Measurements from ENCODE around the gene CYP2C8.
"Not testable (repeated sequence)": the region's sequence is repeated elsewhere in the genome, so short reads cannot be mapped to it uniquely, and the experiment has no call there.

Gene CYP2C8

DNA sequence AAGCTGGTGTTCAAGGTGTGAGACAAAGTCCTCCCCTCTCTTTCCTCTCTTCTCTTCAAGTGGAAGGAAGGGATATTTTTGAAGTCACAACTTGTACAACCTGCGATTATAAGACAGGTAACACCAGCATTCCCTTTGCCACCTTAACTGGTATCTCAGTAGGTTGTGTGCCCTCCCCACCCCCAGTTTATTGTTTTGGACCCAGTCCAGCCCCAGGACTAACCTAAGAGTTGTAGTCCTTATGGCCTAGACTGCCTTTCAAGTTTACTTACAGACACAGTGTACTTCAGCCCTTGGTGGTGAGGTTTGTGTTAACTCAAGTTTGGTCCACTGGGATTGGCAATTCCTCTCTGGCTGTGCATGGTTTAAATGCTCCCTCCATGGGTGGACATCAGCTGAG lies 26.8 kb upstream of the CYP2C8 start:
- H3K9me3 ChIP-seq (ENCODE audit: insufficient read depth, low read length) = no peaks in the 10 kb centered on the region
- no peak overlapping the region for H3K9ac ChIP-seq (ENCODE audit: low read length)
- H3K4me2 ChIP-seq (ENCODE audit: low read depth, low read length, poor library complexity, severe bottlenecking) = no peak overlapping the region
- H3K79me2 ChIP-seq (ENCODE audit: insufficient read depth, low read length) = no peaks in the 10 kb centered on the region
- TF ChIP-seq, protein P1, sequence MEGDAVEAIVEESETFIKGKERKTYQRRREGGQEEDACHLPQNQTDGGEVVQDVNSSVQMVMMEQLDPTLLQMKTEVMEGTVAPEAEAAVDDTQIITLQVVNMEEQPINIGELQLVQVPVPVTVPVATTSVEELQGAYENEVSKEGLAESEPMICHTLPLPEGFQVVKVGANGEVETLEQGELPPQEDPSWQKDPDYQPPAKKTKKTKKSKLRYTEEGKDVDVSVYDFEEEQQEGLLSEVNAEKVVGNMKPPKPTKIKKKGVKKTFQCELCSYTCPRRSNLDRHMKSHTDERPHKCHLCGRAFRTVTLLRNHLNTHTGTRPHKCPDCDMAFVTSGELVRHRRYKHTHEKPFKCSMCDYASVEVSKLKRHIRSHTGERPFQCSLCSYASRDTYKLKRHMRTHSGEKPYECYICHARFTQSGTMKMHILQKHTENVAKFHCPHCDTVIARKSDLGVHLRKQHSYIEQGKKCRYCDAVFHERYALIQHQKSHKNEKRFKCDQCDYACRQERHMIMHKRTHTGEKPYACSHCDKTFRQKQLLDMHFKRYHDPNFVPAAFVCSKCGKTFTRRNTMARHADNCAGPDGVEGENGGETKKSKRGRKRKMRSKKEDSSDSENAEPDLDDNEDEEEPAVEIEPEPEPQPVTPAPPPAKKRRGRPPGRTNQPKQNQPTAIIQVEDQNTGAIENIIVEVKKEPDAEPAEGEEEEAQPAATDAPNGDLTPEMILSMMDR (IDR thresholded peaks at IDR 0.05; ENCODE audit: insufficient read depth, low read length, poor library complexity, severe bottlenecking) = no peak
- TF ChIP-seq EZH2phosphoT487 (conservative IDR thresholded peaks at IDR 0.05; ENCODE audit: low read length) = no peak
- no peaks in the 10 kb centered on the region for H3K27me3 ChIP-seq (ENCODE audit: low read length)
- no peak overlapping the region for H2AFZ ChIP-seq (ENCODE audit: low read depth, low read length, severe bottlenecking)
- H3K36me3 ChIP-seq (ENCODE audit: low read length) = no peaks in the 10 kb centered on the region
- H4K20me1 ChIP-seq (ENCODE audit: low read depth, low read length) = no peaks in the 10 kb centered on the region
- H3K4me3 ChIP-seq (ENCODE audit: insufficient read depth, low read length, poor library complexity, severe bottlenecking) = no peak overlapping the region
- H3F3A ChIP-seq (ENCODE audit: insufficient read depth) = no peaks in the 10 kb centered on the region
- H3K27ac ChIP-seq (ENCODE audit: low read depth, low read length) = no peak overlapping the region
- no peaks in the 10 kb centered on the region for H3K9me2 ChIP-seq (replicated peaks; ENCODE audit: insufficient read depth, low read length)

DNA sequence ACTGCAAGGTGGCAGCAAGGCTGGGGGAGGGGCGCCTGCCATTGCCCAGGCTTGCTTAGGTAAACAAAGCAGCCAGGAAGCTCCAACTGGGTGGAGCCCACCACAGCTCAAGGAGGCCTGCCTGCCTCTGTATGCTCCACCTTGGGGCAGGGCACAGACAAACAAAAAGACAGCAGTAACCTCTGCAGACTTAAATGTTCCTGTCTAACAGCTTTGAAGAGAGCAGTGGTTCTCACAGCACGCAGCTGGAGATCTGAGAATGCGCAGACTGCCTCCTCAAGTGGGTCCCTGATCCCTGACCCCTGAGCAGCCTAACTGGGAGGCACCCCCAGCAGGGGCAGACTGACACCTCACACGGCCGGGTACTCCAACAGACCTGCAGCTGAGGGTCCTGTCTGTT lies 10.3 kb upstream of the CYP2C8 start:
- not testable (repeated sequence) for H3K36me3 ChIP-seq (ENCODE audit: low read length); H2AFZ ChIP-seq (ENCODE audit: low read depth, low read length, severe bottlenecking); H3K9me3 ChIP-seq (ENCODE audit: insufficient read depth, low read length)

DNA sequence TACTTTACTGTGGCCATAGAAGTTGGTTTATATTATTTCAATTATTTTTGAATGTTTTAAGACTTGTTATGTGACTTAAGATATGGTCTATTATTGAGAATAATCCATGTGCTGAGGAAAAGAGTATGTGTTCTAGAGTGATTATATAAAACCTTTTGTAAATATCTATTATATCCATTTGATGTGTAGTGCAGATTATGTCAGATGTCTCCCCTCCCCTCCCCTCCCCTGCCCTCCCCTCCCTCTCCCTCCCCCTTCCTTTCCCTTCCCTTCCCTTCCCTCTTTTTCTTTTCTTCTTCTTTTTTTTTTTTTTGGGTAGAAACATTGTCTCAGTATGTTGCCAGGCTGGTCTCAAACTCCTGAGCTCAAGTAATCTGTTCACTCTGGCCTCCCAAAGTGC lies 8.3 kb upstream of the CYP2C8 start:
- Histone ChIP-seq H3K4me3 (ENCODE audit: insufficient read depth, low read length, poor library complexity, severe bottlenecking) (no peak overlapping the region), H3K9ac (ENCODE audit: low read length) (no peak overlapping the region), H2AFZ (ENCODE audit: low read depth, low read length, severe bottlenecking) (no peak overlapping the region), H3K79me2 (ENCODE audit: insufficient read depth, low read length) (no peaks in the 10 kb centered on the region), H3F3A (ENCODE audit: insufficient read depth) (no peaks in the 10 kb centered on the region), H3K9me2 (replicated peaks; ENCODE audit: insufficient read depth, low read length) (no peaks in the 10 kb centered on the region), H4K20me1 (ENCODE audit: low read depth, low read length) (no peaks in the 10 kb centered on the region), H3K9me3 (ENCODE audit: insufficient read depth, low read length) (no peaks in the 10 kb centered on the region), H3K36me3 (ENCODE audit: low read length) (no peaks in the 10 kb centered on the region), H3K4me2 (ENCODE audit: low read depth, low read length, poor library complexity, severe bottlenecking) (no peak overlapping the region), H3K27ac (ENCODE audit: low read depth, low read length) (no peak overlapping the region), H3K27me3 (ENCODE audit: low read length) (no peaks in the 10 kb centered on the region)
- TF ChIP-seq, protein P1 (IDR thresholded peaks at IDR 0.05; ENCODE audit: insufficient read depth, low read length, poor library complexity, severe bottlenecking) = no peak
- TF ChIP-seq EZH2phosphoT487 (conservative IDR thresholded peaks at IDR 0.05; ENCODE audit: low read length) = no peak

More for the DNA sequence above, 10.3 kb upstream of the CYP2C8 start:
- not testable (repeated sequence) for H3K4me3 ChIP-seq (ENCODE audit: insufficient read depth, low read length, poor library complexity, severe bottlenecking); H3F3A ChIP-seq (ENCODE audit: insufficient read depth); H4K20me1 ChIP-seq (ENCODE audit: low read depth, low read length); H3K9ac ChIP-seq (ENCODE audit: low read length); H3K9me2 ChIP-seq (replicated peaks; ENCODE audit: insufficient read depth, low read length); H3K79me2 ChIP-seq (ENCODE audit: insufficient read depth, low read length); H3K4me2 ChIP-seq (ENCODE audit: low read depth, low read length, poor library complexity, severe bottlenecking); H3K27ac ChIP-seq (ENCODE audit: low read depth, low read length); H3K27me3 ChIP-seq (ENCODE audit: low read length)

DNA sequence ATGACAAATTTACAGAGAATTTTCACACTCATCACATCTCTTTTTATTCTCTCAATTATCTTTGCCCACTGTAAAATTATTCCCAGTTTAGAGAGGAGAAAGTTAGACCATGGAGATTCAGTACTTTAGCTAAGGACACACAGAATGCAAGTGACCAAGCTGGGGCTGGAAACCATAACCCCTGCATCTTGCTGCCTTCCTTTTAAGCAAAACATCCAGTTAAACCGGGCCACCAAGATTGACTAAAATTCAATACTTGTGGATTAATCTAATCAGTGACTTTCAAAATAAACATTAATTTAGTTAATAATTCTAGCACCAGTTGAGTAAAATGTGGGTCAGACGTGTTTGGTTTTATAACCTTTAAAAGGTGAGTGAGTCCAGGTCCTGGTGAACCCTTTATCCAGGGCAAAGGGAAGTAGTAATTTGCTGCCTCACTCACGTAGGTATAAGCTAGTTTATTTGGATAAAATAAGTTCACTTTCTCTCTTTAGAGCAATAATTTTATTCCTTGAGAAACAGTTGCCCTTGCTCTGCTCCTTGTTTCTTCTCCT lies 1.9 kb upstream of the CYP2C8 start:
- TF ChIP-seq EZH2phosphoT487 (conservative IDR thresholded peaks at IDR 0.05; ENCODE audit: low read length) = no peak
- TF ChIP-seq, protein P1 (IDR thresholded peaks at IDR 0.05; ENCODE audit: insufficient read depth, low read length, poor library complexity, severe bottlenecking) = no peak
- H3K36me3 ChIP-seq (ENCODE audit: low read length) = no peaks in the 10 kb centered on the region
- H3K27me3 ChIP-seq (ENCODE audit: low read length) = no peaks in the 10 kb centered on the region

DNA sequence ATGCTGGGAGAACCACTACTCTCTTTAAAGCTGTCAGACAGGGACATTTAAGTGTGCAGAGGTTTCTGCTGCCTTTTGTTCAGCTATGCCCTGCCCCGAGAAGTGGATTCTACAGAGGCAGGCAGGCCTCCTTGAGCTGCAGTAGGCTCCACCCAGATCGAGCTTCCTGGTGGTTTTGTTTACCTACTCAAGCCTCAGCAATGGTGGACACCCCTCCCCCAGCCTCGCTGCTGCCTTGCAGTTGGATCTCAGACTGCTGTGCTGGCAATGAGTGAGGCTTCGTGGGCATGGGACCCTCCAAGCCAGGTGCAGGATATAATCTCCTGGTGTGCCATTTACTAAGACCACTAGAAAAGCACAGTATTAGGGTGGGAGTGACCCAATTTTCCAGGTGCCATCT lies 5.2 kb downstream of the CYP2C8 start:
- H3K9me3 ChIP-seq (ENCODE audit: insufficient read depth, low read length); H3K9me2 ChIP-seq (replicated peaks; ENCODE audit: insufficient read depth, low read length); H4K20me1 ChIP-seq (ENCODE audit: low read depth, low read length); H3K79me2 ChIP-seq (ENCODE audit: insufficient read depth, low read length); H3K4me3 ChIP-seq (ENCODE audit: insufficient read depth, low read length, poor library complexity, severe bottlenecking); H3K36me3 ChIP-seq (ENCODE audit: low read length); H3K27ac ChIP-seq (ENCODE audit: low read depth, low read length); H3K4me2 ChIP-seq (ENCODE audit: low read depth, low read length, poor library complexity, severe bottlenecking); H3F3A ChIP-seq (ENCODE audit: insufficient read depth); H3K27me3 ChIP-seq (ENCODE audit: low read length); H3K9ac ChIP-seq (ENCODE audit: low read length); H2AFZ ChIP-seq (ENCODE audit: low read depth, low read length, severe bottlenecking): not testable (repeated sequence)

More for the DNA sequence above, 1.9 kb upstream of the CYP2C8 start:
- H3K9me2 ChIP-seq (replicated peaks; ENCODE audit: insufficient read depth, low read length) = no peaks in the 10 kb centered on the region
- no peaks in the 10 kb centered on the region for H3K9me3 ChIP-seq (ENCODE audit: insufficient read depth, low read length)
- no peak overlapping the region for H3K4me3 ChIP-seq (ENCODE audit: insufficient read depth, low read length, poor library complexity, severe bottlenecking)
- H3K27ac ChIP-seq (ENCODE audit: low read depth, low read length) = no peak overlapping the region
- H2AFZ ChIP-seq (ENCODE audit: low read depth, low read length, severe bottlenecking) = no peak overlapping the region
- no peaks in the 10 kb centered on the region for H4K20me1 ChIP-seq (ENCODE audit: low read depth, low read length)
- H3F3A ChIP-seq (ENCODE audit: insufficient read depth) = no peaks in the 10 kb centered on the region
- no peak overlapping the region for H3K9ac ChIP-seq (ENCODE audit: low read length)
- no peak overlapping the region for H3K4me2 ChIP-seq (ENCODE audit: low read depth, low read length, poor library complexity, severe bottlenecking)
- H3K79me2 ChIP-seq (ENCODE audit: insufficient read depth, low read length) = no peaks in the 10 kb centered on the region

All from SU-DHL-6 (cell line).